HG02610 (cell line): ENCODE measurements around the gene SIAH2.

Source experiments
- ATAC-seq: cut with Tn5 transposase; IDR thresholded peaks from one replicate; pipeline ENCODE4 v1.9.1; 2021; ENCODE audit warnings: mild to moderate bottlenecking, moderate library complexity; ENCODE audit not compliant: unreplicated experiment

The SIAH2 gene

GRCh38 chr3:150736316-150736719, 26.7 kb downstream of the SIAH2 start:
- no peak for ATAC-seq

- ATAC-seq, result no peak
These were observed 28.2 kb downstream of the SIAH2 start for GRCh38 chr3:150734795-150735119.

DNA sequence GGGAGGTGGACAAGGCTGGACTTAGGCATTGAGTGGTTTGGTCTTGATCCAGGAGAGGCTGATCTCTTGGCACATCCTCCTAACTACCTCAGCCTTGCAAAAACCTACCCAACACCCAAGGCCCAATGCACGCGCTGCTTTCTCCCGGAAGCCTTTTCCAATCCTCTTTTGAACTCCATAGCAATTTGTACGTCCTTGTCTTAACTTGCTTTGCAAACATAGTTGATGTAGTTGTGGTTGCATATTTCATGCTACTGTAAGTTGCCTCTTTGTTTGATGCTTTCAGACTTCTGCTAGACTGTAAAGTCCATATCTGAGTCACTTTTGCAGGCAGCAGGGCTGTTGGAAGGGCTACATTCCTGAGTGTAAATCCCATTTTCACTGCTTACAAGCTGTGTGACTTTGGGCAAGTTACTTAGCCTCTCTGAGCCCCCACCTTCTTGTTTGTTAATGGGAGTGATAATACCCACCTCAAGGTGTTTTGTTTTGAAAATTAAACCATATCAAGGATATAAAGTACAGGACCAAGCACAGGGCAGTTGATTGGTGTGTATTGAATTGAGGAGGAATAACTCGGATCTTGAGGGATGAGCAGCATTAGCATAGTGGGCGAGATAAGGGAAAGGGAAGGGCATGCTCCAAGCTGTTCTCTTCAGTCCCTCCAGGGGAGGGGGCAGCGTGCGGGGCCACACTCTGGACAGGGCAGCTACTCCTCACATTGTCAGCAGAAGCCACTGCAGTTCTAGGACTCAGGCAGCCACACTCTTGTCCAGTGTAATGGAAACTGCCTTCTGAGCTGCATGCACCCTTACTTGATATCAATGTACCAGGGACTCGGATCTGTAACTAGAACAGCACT, 28.8 kb downstream of the SIAH2 start:
- no peak for ATAC-seq

GRCh38 chr3:150733373-150733935, 29.5 kb downstream of the SIAH2 start:
- no peak for ATAC-seq

- ATAC-seq, result no peak
These were observed 33.1 kb downstream of the SIAH2 start for GRCh38 chr3:150729682-150730360.

DNA sequence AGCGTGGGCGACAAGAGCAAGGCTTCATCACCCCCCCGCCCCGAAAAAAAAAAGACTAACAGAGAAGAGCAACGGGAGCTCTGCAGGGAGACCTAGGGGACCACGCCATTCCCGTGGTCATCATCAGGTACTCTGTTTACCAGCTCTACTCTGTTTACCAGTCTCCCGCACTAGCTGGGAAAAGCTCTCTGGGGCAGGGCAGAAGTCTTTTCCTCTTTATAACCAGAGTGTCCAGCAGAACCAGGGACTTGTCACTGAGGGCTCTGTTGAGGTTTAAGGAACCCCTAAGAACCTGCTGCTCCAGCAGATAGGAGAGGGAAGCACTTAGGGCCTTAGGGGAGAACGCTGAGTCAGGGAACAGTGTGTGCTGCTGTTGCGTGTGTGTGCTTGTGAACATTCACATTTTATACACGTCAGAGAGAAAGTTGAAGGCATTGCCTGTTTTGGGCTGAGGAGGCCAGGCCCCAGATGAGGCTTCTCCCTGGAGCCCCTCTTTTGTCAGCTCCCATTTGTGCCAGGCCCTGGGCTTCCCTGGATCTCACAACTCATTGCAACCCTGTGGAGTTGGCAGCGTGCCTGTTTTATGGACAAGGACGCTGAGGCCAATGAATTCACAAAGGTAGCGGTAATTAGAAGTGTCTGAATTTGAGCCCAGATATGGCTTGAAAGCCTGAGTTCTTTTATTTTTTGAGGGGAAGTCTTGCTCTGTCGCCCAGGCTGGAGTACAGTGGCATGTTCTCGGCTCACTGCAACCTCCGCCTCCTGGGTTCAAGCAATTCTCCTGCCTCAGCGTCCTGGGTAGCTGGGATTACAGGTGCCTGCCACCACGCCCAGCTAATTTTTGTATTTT, 35.1 kb downstream of the SIAH2 start:
- ATAC-seq, result no peak

DNA sequence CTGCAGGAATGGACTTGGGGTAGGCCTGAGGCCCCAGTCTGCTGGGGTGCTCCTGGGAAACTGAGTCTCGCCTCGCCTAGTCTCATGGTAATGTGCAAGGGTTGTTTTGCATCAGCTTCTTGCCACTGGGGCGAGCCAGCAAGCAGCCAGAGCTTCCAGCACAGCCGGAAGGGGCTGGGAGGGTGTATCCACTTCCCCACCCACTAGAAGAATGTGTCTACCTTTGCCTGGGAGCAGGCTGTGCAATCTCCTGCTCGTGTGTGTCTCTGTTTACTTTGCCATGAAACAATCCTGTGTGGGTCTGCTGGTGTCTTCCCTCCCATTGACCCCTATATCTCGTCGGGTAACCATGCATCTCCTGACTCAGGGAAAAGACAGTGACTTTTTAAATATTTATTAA, 37.4 kb downstream of the SIAH2 start:
- ATAC-seq, result no peak

DNA sequence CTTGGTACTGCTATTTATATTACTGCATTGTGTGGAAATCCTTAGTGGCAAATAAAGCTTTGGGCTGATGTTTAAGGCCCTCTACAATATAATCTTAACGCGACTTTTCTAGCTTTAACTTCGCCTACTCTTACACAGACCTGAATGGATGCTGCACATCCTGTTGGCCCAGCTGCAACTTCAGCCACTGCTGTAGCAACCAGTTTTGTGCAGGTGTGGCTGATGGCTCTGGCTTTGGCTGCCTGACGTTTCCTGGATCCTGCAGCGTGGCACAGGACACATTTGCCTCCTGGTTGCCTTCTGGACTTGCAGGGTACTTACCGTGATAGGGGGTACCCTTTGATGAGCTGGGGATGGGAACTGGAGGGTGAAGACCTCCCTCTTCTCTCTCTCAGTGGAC, 39.0 kb downstream of the SIAH2 start:
- ATAC-seq, result no peak

DNA sequence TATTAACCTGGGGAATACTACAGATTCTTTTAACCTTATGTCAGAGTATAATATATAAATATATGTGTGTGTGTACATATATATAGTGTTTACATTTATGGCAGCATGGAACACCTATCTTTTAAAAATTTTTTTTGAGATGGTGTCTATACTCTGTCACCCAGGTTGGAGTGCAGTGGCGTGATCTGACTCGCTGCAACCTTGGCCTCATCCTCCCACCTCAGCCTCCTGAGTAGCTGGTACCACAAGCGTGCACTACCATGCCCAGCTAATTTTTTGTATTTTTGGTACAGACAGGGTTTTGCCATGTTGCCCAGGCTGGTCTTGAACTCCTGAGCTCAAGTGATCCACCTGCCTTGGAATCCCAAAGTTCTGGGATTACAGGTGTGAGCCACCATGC, 40.7 kb downstream of the SIAH2 start:
- ATAC-seq, result no peak

- peak; percentile 74 for ATAC-seq
These were observed 41.5 kb downstream of the SIAH2 start for GRCh38 chr3:150721285-150722130.

GRCh38 chr3:150720444-150720843, 42.5 kb downstream of the SIAH2 start:
- no peak for ATAC-seq

DNA sequence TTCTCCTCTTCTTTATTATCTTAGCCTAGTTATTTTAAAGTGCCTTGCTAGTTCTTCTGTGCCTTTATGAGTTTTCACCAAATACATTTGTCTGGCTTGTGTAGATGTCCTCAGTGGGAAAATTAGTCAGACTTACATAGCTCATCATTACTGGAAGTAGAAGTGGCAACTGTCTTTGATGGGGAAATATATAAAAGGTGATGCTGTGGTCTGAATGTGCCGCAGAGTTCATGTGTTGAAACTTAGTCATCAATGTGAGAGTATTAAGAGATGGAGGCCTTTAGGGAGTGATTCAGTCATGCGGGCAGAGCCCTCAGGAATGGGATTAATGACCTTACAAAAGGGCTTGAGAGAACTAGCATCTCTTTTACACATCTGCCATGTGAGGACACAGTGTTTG, 52.9 kb downstream of the SIAH2 start:
- ATAC-seq, result no peak

GRCh38 chr3:150703756-150704344, 59.1 kb downstream of the SIAH2 start, which contains the start of gene ERICH6:
Gene ERICH6, minus strand, starts transcription at chr3:150703920. Its CDS starts 22 bp downstream, at chr3:150703898.
- ATAC-seq, result peak; percentile 100

- ATAC-seq, result peak; percentile 34
These were observed 59.6 kb downstream of the SIAH2 start for GRCh38 chr3:150703299-150703755.

- no peak for ATAC-seq
These were observed 63.8 kb downstream of the SIAH2 start for GRCh38 chr3:150699068-150699639.

- no peak for ATAC-seq
These were observed 65.3 kb downstream of the SIAH2 start for GRCh38 chr3:150697646-150698045.

DNA sequence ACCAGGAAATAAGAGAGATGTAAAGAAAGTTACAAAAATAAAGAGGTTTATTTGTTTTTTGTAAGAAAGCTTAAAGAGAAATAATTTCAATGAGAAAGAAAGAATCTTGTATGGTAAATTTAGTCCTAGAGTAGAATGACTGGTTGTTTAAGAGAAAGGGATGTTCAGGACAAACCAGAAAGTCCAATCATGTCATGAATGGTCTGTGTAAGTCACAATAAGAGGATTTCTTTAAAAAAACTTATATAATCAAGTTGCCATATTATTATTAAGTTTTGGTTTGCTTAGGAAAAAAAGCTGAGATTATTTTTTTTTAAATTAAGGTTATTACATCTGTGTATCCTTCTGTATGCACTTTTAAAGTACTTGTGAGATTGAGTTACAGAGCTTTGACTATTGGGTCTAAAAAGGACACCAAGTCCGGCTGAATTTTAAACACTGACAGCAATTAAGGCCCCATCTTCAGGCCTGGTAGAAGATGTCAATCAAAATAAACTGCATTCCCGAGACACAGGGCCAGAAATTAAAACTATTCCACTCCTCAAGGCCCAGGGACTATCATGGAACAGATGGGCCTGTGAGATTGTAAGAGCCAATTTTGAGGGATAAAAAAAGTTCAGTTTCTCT, 71.4 kb downstream of the SIAH2 start:
- ATAC-seq, result no peak
